Body of pancreas (tissue), 4 donors: ENCODE measurements around the gene SEC14L1.

ENCODE experiments used
- POLR2A ChIP-seq, 3 donors: fragments of 450-650 bp; IDR thresholded peaks; one replicate each; pipeline ENCODE4 v1.6.1; 2016; ENCODE audit warnings: antibody characterized with exemption in 3 of 3, mild to moderate bottlenecking in 2 of 3
- TF ChIP-seq, protein P1 (sequence below), 7 experiments: fragments of 450-650 bp in 4 of 7; fragments of 200-600 bp in 3 of 7; sonication (generic) in 3 of 7; IDR thresholded peaks; one replicate each; pipeline ENCODE4 v1.5.1; 2016 to 2019; ENCODE audit warnings: antibody characterized with exemption in 7 of 7

DNA sequence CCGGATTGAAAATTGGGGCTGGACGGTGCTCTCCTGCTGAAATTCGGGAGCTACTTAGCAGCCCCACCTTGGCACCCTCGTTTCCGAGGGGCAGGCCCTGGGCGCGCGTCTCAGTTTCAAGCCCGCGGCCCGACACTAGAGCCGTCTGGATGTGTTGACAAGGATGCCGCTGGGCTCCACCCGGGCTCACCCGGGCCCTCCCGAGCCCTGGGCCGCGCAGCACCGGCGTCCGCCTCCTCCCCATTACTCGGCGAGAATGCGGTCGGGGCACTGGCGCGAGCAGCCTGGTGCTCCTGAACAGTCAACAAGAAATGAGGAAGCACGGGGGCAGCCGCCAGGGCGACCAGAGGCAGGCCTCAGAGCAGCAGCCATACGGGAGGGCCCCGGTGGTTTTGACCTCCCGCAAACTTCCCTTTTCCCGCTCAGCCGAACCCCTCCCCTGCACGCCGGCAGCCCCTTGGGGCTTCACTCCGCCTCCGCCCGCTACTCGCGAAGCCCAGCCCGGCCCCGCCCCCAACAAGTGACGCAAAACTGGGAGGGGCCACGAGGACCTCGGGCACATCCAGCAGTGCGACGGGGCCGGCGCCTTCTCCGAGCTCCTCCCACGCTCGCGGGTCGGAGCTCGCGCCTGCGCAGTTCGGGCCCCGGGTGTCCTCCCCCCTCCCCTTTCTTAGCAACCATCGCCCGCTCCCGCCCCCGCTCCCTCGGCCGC lies 447 bp upstream of the SEC14L1 start:
- TF ChIP-seq, protein P1, sequence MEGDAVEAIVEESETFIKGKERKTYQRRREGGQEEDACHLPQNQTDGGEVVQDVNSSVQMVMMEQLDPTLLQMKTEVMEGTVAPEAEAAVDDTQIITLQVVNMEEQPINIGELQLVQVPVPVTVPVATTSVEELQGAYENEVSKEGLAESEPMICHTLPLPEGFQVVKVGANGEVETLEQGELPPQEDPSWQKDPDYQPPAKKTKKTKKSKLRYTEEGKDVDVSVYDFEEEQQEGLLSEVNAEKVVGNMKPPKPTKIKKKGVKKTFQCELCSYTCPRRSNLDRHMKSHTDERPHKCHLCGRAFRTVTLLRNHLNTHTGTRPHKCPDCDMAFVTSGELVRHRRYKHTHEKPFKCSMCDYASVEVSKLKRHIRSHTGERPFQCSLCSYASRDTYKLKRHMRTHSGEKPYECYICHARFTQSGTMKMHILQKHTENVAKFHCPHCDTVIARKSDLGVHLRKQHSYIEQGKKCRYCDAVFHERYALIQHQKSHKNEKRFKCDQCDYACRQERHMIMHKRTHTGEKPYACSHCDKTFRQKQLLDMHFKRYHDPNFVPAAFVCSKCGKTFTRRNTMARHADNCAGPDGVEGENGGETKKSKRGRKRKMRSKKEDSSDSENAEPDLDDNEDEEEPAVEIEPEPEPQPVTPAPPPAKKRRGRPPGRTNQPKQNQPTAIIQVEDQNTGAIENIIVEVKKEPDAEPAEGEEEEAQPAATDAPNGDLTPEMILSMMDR (IDR thresholded peaks at IDR 0.05), result peak in 3 of 7 experiments; percentile 20 to 26 (median 26)
- peak; percentile 94 to 98 (median 97) for TF ChIP-seq POLR2A (IDR thresholded peaks at IDR 0.05)
